GM18870 (cell line): ENCODE data around the gene PALLD.

Source experiments
- ATAC-seq: cut with Tn5 transposase; IDR thresholded peaks from one replicate; pipeline ENCODE4 v1.9.1; 2021; ENCODE audit warnings: moderate library complexity; ENCODE audit not compliant: unreplicated experiment

PALLD gene

GRCh38 chr4:168587411-168588125 is 90.7 kb downstream of the PALLD start:
- no peak for ATAC-seq

- no peak for ATAC-seq
These were observed 92.2 kb downstream of the PALLD start for GRCh38 chr4:168588916-168589531.

GRCh38 chr4:168592676-168593075 is 95.8 kb downstream of the PALLD start:
- no peak for ATAC-seq

- no peak for ATAC-seq
These were observed 96.5 kb downstream of the PALLD start for GRCh38 chr4:168593399-168593798.

- ATAC-seq = no peak
These were observed 97.3 kb downstream of the PALLD start for GRCh38 chr4:168594121-168594520.

- ATAC-seq = no peak
These were observed 101.3 kb downstream of the PALLD start for GRCh38 chr4:168598191-168598590.

GRCh38 chr4:168600796-168601583 is 104.1 kb downstream of the PALLD start:
- no peak for ATAC-seq

- ATAC-seq = no peak
These were observed 105.0 kb downstream of the PALLD start for GRCh38 chr4:168601899-168602298.

GRCh38 chr4:168604496-168605373 is 107.9 kb downstream of the PALLD start:
- ATAC-seq = no peak

GRCh38 chr4:168605411-168605810 is 108.6 kb downstream of the PALLD start:
- no peak for ATAC-seq

- ATAC-seq = no peak
These were observed 110.4 kb downstream of the PALLD start for GRCh38 chr4:168607215-168607614.

- no peak for ATAC-seq
These were observed 111.9 kb downstream of the PALLD start for GRCh38 chr4:168608771-168609170.

- ATAC-seq = no peak
These were observed 112.5 kb downstream of the PALLD start for GRCh38 chr4:168609369-168609768.

GRCh38 chr4:168610911-168611530 is 114.2 kb downstream of the PALLD start:
- ATAC-seq = no peak

GRCh38 chr4:168612450-168613135 is 115.7 kb downstream of the PALLD start:
- no peak for ATAC-seq

- no peak for ATAC-seq
These were observed 117.0 kb downstream of the PALLD start for GRCh38 chr4:168613869-168614268.

GRCh38 chr4:168614281-168615057 is 117.6 kb downstream of the PALLD start:
- ATAC-seq = no peak

- ATAC-seq = no peak
These were observed 118.6 kb downstream of the PALLD start for GRCh38 chr4:168615294-168616065.
